NCI-H82 treated with DMSO at 0.1 percent for 48 hours (cell line): Measurements from ENCODE around the gene ZNF189.

Experiments used
- DNase-seq: peaks from one replicate; lab custom pipeline; 2025; ENCODE audit not compliant: unreplicated experiment; lab: John Stamatoyannopoulos, UW

Gene ZNF189

GRCh38 chr9:101417977-101418376 is 19.3 kb downstream of the ZNF189 start:
- no peak for DNase-seq

- no peak for DNase-seq
Observed at GRCh38 chr9:101418518-101419430, 20.1 kb downstream of the ZNF189 start.

DNA sequence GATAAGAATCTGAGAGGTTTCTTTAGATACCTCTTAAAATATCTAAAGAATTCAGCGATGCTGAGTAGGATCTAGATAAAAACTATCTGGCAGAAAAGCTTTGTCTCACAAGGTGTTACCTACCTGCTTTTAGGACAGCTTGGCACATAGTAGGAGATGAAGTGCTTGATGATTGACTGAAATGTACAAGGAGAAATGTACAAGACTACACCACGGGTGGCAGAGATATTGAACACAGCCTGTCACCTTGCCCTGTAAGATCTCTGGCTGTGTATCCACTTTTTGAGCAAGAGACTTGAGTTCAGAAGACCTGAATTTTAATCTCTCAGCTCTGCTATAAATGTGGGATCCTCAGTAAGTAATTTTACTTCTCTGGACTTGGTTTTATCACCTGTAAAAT is 21.2 kb downstream of the ZNF189 start:
- DNase-seq = no peak

GRCh38 chr9:101421653-101422065 is 23.0 kb downstream of the ZNF189 start:
- DNase-seq = no peak

- no peak for DNase-seq
Observed at GRCh38 chr9:101427358-101427757, 28.7 kb downstream of the ZNF189 start.

DNA sequence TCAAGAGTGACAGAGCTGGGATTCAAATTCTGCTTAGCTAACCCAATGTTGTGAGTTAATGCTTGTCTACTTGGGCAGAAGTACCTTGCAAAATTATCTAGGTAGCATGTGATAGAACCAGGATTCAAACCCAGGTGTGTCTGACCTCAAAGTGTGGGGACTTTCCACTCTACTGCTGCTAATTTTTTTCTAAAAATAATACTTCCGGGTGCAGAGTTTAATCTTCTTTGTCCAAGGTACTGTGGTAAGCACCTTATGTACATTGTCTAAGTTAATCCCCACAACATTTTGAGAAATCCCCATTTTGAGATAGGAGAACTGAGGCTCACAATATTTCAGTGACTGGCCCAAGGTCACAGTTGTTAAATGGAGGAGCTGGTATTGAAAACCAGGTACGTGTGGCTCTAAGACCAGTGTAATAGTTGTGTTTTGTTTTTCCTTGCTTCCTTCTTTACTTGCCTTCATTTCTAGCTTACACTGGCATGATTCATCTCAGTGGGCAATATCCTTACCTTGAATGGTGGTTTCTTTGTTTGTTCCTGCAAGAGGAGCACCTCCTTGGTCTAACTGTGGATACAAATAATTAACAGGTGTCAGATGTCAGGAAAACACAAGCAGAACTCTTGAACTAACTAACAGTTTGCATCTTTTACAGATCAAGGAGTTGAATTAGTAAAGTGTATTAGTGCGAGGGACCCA is 29.5 kb downstream of the ZNF189 start:
- DNase-seq = no peak

GRCh38 chr9:101428909-101429308 is 30.3 kb downstream of the ZNF189 start:
- no peak for DNase-seq

- no peak for DNase-seq
Observed at GRCh38 chr9:101429736-101430135, 31.1 kb downstream of the ZNF189 start.

DNA sequence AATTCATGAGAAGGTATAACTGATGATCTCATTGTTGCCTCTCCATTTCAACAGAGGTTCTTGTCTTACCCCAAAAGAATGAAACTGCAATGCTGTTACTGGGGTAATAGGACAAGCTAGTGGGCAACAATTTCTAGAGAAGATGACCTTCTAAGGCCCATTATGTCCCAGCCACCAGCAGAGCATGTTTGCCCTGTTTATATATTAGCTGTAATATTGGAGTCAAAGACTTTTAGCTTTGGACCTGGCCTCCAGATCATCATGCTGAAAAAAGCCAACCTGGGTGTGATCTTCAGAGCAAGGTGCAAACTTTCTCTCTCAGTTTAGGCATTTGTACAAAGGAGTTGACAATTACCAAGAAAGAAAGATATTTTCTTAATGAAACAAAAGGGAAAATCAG is 33.5 kb downstream of the ZNF189 start:
- no peak for DNase-seq

GRCh38 chr9:101432740-101433139 is 34.1 kb downstream of the ZNF189 start:
- no peak for DNase-seq

DNA sequence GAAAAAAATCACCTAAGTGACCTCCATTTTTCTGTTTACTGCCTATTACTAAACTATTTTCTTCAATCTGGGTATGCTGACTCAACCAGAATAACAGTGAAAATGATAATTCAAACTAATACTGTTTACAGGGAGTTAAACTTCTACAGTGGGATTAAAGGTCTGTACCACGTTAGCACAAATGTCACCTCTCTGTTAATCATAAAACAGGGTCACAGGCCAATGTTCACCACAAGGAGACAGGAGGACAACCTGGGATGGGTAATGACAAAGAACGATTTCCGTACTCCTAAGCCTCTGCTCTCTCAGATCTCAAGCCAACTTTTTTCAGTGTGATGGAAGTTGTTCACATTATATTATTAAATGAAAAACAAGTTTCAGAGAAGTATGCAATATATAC is 34.6 kb downstream of the ZNF189 start:
- no peak for DNase-seq

DNA sequence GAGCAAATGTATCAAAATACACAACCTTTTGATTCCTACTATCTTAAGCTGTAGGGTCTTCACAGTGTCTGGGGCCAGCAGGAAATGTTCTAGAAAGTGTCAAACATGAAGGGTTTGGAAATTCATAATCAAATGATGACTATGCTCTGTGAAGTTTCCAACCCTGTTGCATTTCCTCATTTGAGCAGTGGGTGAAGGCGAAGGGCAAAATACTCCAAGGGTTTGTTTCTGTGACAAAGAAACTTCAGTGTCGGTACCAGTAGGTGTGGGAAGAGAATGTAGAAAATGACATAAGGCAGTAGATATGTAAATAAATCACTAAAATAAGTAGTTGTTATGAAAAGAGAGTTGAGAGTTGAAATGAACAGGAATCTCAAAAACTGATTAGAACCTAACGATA is 36.3 kb downstream of the ZNF189 start:
- no peak for DNase-seq

- no peak for DNase-seq
Observed at GRCh38 chr9:101435601-101436079, 37.0 kb downstream of the ZNF189 start, which contains the start of gene ALDOB. Gene ALDOB (minus strand): TSS chr9:101435774. CDS start chr9:101430887, 4,887 bp downstream.

DNA sequence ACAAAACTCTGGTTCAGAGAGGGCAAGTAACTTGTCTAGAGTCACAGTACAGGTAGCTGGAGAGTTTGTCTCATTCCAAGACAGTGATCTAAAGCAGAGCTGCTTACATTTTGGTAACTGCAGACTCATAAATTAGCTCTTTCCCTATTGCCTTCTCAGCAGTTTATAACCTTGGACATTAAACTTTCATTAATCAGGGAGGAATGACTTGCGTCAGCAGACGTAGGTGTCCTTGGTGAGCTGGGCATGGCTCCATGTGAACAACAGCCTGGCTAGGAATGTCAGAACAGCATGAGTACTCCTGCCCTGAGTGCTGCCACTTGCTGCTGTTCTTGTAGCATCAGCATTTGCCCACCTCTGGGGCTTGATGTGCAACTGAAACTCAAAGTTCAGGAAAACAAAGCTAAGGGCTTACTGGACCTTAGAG is 39.2 kb downstream of the ZNF189 start:
- no peak for DNase-seq

- no peak for DNase-seq
Observed at GRCh38 chr9:101438523-101438922, 39.9 kb downstream of the ZNF189 start.

- no peak for DNase-seq
Observed at GRCh38 chr9:101440714-101441230, 42.1 kb downstream of the ZNF189 start.

- no peak for DNase-seq
Observed at GRCh38 chr9:101442318-101442717, 43.7 kb downstream of the ZNF189 start.

- no peak for DNase-seq
Observed at GRCh38 chr9:101442736-101443135, 44.1 kb downstream of the ZNF189 start.

DNA sequence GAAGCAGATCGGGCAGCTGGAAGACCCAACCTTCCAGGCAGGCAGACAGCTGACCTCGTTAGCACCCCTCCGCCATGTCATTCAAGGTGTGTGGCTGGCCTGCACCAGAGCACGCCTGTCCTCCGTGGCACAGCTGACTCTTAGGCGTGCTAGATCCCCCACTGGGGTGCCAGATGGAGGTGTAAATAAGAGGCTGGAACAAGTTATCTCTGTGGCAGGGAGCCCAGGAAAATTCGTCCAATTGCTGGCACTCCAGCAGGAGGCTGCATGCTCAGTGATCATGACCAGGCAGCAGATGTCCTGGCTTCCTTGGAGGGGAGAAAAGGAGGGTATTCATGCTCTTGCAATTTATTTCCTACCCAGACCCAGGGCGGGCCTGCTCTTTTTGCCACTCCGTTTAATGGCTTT is 44.7 kb downstream of the ZNF189 start:
- no peak for DNase-seq

DNA sequence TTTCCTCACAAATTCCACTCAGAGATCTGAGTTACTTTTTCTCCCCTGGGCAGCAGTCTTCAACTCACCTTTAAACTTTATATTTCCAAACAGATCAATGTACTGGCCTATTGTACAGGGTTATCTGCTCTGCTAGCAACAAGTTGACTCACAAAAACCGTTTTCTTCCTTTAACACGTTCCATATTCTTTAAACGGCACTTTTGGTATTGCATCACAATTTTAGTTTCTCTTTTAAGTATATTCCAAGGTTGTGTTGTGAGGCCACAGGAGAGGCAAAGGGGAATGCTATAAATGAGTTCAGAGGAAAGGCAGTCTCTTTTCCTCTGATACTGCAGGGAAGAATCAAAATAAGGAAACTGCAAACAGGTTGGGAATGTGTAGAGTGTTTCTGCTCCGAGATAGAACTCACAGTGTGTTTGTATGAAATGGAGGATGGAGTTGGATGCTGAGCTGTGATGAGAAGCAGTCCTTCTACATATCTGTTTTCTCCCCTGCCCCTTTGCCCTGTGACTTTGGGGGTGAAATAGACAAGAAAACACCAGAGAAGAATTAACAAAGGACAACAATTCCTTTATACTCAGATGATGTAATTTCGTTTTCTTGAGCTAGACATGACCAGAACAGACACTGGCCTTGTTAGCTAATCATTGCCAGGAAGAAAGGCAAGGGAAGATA is 46.8 kb downstream of the ZNF189 start:
- no peak for DNase-seq

GRCh38 chr9:101446732-101447131 is 48.1 kb downstream of the ZNF189 start:
- DNase-seq = no peak
